Testis (tissue), 3 donors: ENCODE measurements around the gene PAX9. TPM values are rescaled to one million over a fixed set of nuclear protein-coding genes. Genes with fewer than 3 reads are reported as not detected.
A peak's percentile ranks its signal among the peaks of the same experiment; 100 is the strongest.

ENCODE experiments used
- DNase-seq: peaks from one replicate; pipeline ENCODE4 v3.0.0-alpha.2; 2019
- H3K27ac ChIP-seq, 2 donors: fragments of 200-600 bp; sonication (generic); one replicate each; pipeline ENCODE4 v1.5.1; 2019
- H3K27me3 ChIP-seq: fragments of 200-600 bp; sonication (generic); one replicate; pipeline ENCODE4 v1.5.1; 2019
- H3K36me3 ChIP-seq: fragments of 200-600 bp; sonication (generic); one replicate; pipeline ENCODE4 v1.5.1; 2017; ENCODE audit warnings: low read depth; ENCODE audit errors: missing control alignments
- H3K4me1 ChIP-seq: fragments of 200-600 bp; sonication (generic); one replicate; pipeline ENCODE4 v1.5.1; 2019
- H3K4me3 ChIP-seq, 2 donors: fragments of 200-600 bp; sonication (generic); one replicate each; pipeline ENCODE4 v1.5.1; 2017 to 2019
- H3K9me3 ChIP-seq: fragments of 200-600 bp; sonication (generic); one replicate; pipeline ENCODE4 v1.5.1; 2017
- POLR2A ChIP-seq: fragments of 450-650 bp; IDR thresholded peaks from one replicate; pipeline ENCODE4 v1.6.1; 2017; ENCODE audit warnings: antibody characterized with exemption, mild to moderate bottlenecking, moderate library complexity
- WGBS, 2 donors: methylation state at CpG; one replicate each; pipeline ENCODE4 v1.1.5; 2018; 5-methylcytosine and 5-hydroxymethylcytosine counted together
- intact Hi-C: fragments of 100-400 bp; cut with DNase I; formaldehyde crosslinking; loops from one replicate; pipeline ENCODE4 v1.15.1; 2023; ENCODE audit warnings: low total_unique reads
- polyA plus RNA-seq: library from polyadenylated mRNA; stranded (reverse); fragments of 350-450 nt; fragmentation: Illumina TruSeq; extraction: RNeasy Lipid Tissue Mini Kit (QIAGEN cat#74804); gene quantifications from one replicate; pipeline ENCODE4 v1.2.3, GENCODE V29; 2014; ENCODE audit warnings: low read depth, low replicate concordance; ENCODE audit not compliant: insufficient read depth
- total RNA-seq, 2 donors: library from RNA; depleted of rRNA; stranded (reverse); fragments of >200 nt; gene quantifications; one replicate each; pipeline ENCODE4 v1.2.3, GENCODE V29; 2016
- TF ChIP-seq, protein P1 (sequence below), 3 experiments: fragments of 450-650 bp in 2 of 3; fragments of 200-600 bp in 1 of 3; sonication (generic) in 1 of 3; IDR thresholded peaks; one replicate each; pipeline ENCODE4 v1.5.1; 2016 to 2019; ENCODE audit warnings: antibody characterized with exemption in 3 of 3, mild to moderate bottlenecking in 2 of 3, moderate library complexity in 1 of 3

PAX9 gene
- total and polyA plus RNA-seq, 3 donors from 2014 or later = 0.13 to 0.87 (median 0.50) TPM

DNA sequence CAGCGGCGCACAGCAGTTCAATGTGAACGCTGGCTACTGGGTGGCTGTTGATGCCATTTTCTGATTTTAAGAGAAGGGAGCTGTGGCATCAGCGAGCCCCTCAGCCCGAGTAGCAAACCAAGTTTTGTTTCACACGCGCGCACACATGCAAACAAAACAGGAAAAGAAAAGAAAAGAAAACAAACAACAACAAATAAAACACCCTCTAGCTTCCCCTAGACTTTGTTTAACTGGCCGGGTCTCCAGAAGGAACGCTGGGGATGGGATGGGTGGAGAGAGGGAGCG lies 540 bp downstream of the PAX9 start:
- no peak for TF ChIP-seq POLR2A
- peak overlapping the region; percentile 26 to 40 for H3K4me3 ChIP-seq
- peaks cover 4% of the 10 kb centered on the region for H3K27me3 ChIP-seq
- no peak for DNase-seq
- no peaks in the 10 kb centered on the region for H3K9me3 ChIP-seq
- 0 to 2% methylated on average over 8 to 11 of the region's 11 CpGs for WGBS, 2 donors
- H3K27ac ChIP-seq = no peak overlapping the region
- H3K4me1 ChIP-seq = peaks cover 12% of the 10 kb centered on the region
- intact Hi-C loops = no loop called here
- no peaks in the 10 kb centered on the region for H3K36me3 ChIP-seq

DNA sequence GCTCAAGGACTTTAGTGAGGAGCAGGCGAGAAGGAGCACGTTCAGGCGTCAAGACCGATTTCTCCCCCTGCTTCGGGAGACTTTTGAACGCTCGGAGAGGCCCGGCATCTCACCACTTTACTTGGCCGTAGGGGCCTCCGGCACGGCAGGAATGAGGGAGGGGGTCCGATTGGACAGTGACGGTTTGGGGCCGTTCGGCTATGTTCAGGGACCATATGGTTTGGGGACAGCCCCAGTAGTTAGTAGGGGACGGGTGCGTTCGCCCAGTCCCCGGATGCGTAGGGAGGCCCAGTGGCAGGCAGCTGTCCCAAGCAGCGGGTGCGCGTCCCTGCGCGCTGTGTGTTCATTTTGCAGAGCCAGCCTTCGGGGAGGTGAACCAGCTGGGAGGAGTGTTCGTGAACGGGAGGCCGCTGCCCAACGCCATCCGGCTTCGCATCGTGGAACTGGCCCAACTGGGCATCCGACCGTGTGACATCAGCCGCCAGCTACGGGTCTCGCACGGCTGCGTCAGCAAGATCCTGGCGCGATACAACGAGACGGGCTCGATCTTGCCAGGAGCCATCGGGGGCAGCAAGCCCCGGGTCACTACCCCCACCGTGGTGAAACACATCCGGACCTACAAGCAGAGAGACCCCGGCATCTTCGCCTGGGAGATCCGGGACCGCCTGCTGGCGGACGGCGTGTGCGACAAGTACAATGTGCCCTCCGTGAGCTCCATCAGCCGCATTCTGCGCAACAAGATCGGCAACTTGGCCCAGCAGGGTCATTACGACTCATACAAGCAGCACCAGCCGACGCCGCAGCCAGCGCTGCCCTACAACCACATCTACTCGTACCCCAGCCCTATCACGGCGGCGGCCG lies 1.1 kb downstream of the PAX9 start:
- no peak overlapping the region for H3K27ac ChIP-seq
- no peak for TF ChIP-seq POLR2A
- TF ChIP-seq, protein P1, sequence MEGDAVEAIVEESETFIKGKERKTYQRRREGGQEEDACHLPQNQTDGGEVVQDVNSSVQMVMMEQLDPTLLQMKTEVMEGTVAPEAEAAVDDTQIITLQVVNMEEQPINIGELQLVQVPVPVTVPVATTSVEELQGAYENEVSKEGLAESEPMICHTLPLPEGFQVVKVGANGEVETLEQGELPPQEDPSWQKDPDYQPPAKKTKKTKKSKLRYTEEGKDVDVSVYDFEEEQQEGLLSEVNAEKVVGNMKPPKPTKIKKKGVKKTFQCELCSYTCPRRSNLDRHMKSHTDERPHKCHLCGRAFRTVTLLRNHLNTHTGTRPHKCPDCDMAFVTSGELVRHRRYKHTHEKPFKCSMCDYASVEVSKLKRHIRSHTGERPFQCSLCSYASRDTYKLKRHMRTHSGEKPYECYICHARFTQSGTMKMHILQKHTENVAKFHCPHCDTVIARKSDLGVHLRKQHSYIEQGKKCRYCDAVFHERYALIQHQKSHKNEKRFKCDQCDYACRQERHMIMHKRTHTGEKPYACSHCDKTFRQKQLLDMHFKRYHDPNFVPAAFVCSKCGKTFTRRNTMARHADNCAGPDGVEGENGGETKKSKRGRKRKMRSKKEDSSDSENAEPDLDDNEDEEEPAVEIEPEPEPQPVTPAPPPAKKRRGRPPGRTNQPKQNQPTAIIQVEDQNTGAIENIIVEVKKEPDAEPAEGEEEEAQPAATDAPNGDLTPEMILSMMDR (IDR thresholded peaks at IDR 0.05) = no peak
- H3K4me1 ChIP-seq = peaks cover 6% of the 10 kb centered on the region
- 2 to 3% methylated on average over 18 to 60 of the region's 71 CpGs for WGBS, 2 donors
- intact Hi-C loops = no loop called here
- no peak for DNase-seq
- no peaks in the 10 kb centered on the region for H3K36me3 ChIP-seq
- peak overlapping the region; percentile 2 to 40 for H3K4me3 ChIP-seq
- no peaks in the 10 kb centered on the region for H3K9me3 ChIP-seq
- H3K27me3 ChIP-seq = peaks cover 4% of the 10 kb centered on the region

DNA sequence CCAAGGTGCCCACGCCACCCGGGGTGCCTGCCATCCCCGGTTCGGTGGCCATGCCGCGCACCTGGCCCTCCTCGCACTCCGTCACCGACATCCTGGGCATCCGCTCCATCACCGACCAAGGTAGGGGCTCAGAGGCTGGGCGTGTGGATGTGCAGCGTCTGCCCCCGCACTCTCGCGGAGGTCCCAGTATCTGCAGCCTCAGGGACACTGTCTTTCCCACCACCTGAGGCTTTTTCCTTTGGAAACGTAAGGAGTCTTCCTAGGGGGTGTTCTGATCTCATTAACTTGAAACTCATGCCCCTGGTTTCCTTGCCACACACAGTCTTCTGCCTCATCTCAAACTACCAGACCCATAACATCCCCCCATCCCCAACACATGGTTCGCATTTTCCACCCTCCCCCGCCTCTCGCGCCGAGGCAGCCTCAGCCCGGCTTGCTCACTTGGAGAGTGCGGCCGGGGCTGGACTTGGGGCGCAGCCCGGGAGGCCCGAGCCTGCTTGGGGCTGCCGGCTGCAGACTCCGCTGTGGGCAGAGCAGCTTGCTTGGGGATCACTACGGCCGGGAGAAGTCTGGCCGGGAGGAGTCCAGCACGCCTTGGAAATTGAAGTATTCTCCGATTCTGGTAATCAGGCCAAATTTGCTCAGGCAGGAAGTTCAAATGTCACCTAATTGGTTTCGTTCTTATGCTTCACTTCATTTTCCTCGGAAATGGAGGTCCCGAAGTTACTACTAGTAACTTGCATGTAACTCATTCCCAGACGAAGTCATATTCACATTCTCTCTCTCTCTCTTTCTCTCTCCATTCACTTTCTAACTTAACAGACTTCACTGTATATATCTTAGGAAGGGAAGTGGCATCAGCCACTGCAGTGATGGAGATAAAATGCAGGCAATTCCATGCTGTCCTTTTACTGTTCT lies 2.0 kb downstream of the PAX9 start:
- TF ChIP-seq, protein P1 (IDR thresholded peaks at IDR 0.05) = no peak
- TF ChIP-seq POLR2A = no peak
- H3K4me3 ChIP-seq = no peak overlapping the region
- no peaks in the 10 kb centered on the region for H3K36me3 ChIP-seq
- 1 to 3% methylated on average over 29 to 37 of the region's 39 CpGs for WGBS, 2 donors
- intact Hi-C loops = no loop called here
- H3K27me3 ChIP-seq = peaks cover 4% of the 10 kb centered on the region
- H3K9me3 ChIP-seq = no peaks in the 10 kb centered on the region
- H3K27ac ChIP-seq = no peak overlapping the region
- H3K4me1 ChIP-seq = peaks cover under 1% of the 10 kb centered on the region
- DNase-seq = no peak

DNA sequence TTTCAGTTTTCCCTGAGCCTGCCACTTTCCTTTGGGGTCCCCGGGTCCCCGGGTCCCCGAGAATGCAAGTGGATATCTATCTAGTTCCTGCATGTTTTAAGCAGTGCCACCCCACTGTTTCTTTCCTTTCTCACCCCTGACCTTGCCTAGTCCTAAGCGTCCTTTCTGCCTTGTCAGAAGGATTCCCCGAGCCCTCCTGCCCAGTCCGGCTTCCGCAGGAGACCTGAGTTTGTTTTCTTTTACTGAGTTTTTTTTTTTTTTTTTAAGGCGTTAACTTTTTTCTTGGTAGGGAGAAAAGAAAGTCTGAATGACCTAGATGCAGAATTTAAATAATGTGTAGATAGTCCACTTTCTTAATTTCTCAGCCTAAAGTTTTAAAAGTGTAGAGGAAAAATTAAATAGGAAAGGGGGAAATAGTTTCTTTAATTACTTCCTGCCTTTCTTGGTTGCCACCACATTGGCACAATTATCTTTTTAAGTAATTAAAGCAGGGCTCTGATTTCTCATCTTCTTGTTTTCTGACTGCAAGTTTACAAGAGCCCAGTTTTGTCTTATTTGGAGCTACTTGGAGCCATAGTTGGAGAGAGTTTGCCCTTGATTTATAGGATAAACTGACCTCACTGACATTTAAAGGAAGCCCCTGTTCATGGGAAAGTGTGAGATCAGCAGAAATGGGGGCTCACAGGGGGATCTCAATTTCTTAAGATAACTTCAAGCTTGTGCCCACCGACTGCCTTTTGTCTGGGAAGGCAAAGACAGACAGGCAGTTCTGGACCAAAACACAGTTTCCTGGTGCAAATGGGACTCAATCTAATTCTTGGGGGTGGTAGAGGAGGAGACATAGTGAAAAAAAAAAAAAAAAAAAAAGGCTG lies 2.9 kb downstream of the PAX9 start:
- Histone ChIP-seq H3K4me1 (no peaks in the 10 kb centered on the region), H3K27me3 (peaks cover 4% of the 10 kb centered on the region), H3K36me3 (no peaks in the 10 kb centered on the region), H3K4me3 (no peak overlapping the region), H3K27ac (no peak overlapping the region), H3K9me3 (no peaks in the 10 kb centered on the region)
- intact Hi-C loops = no loop called here
- DNase-seq = no peak
- TF ChIP-seq, protein P1 (IDR thresholded peaks at IDR 0.05) = no peak
- no peak for TF ChIP-seq POLR2A
- WGBS, 2 donors = 11 to 15% methylated on average over 9 of the region's 9 CpGs
